GM19372 (cell line): ENCODE results near the gene PACSIN2.
"Not testable (repeated sequence)": the region's sequence is repeated elsewhere in the genome, so short reads cannot be mapped to it uniquely, and the experiment has no call there.

Experiments
- ATAC-seq: cut with Tn5 transposase; IDR thresholded peaks from one replicate; pipeline ENCODE4 v1.9.1; 2021; ENCODE audit warnings: mild to moderate bottlenecking, low read depth, moderate library complexity; ENCODE audit not compliant: unreplicated experiment

PACSIN2 gene

DNA sequence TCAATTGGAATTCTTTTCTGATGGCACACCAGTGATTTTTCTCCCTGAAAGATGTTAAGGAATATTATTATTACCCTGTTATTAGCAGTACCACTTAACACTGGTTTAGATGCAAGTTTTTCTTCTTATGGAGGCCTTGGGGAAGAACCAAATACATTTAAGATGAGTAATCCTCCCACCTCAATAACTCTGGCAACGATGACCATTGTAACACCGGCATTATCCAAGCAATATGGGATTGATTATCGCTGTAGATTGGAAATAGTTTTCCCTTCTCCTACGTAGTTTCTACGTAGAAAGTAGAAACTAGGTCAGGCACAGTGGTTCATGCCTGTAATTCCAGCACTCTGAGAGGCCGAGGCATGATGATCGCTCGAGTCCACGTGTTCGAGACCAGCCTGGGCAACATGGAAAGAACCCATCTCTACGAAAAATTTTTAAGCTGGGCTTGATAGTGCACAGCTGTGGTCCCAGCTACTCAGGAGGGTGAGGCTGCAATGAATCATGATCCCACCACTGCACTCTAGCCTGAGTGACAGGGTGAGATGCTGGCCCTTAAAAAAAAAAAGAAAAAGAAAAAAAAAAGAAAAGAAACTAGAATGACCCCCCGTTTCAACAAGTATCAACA lies 45.5 kb downstream of the PACSIN2 start:
- no peak for ATAC-seq

DNA sequence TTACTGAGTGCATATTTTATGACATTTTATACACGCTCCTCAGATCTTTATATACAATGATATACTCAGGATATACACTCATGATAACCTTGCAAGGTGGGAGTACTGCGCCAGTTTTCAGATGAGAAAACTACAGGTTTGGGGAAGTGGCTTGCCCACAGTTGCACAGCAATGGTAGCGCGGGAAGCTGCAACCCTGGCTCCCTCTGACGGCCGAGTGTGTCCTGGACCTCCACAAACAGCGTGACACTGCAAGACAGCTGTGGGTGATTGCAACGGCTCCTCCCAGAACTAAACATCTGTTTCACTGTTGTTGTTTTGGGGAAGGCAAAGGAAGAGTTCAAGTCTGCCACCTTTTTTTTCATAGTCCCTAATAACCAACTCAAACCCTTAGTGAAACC lies 47.0 kb downstream of the PACSIN2 start:
- no peak for ATAC-seq

DNA sequence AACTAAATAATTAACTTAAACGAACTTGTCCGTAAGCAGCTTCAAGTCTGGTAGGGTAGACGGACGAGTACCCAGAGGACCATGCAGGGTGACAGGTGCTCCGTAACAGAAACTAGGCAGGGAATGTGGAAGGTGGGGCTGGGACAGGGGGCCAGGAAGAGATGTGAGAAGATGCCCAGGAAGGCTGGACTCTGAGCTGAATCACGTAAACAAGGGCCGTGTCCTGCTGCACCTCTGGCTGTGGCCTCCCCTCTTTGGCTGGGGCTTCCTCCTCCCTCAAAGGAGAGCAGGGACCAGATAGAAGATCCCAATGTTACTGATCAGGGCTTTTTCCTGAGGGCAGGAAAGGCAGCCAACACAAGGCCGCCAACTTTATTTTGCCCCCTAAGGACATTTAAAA lies 47.9 kb downstream of the PACSIN2 start:
- no peak for ATAC-seq

DNA sequence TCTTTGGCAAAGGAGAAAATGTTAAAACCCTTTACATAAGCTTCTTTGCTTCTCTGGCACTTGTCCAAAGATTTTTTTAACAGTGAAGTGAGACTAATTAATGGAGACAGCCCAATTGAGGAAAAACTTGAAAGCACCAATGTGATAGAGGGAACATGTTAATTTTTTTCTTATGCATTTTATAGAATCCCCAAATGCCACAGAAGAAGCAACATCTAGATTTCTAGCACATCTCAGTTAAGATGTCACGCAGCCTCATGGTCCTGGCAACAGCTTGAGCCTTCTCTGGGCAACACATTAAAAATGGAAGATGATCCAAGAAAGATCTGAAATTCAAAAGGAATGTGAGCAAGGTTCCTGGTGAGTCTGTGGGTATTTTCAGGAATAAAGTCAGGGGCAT lies 48.5 kb downstream of the PACSIN2 start:
- ATAC-seq = no peak

DNA sequence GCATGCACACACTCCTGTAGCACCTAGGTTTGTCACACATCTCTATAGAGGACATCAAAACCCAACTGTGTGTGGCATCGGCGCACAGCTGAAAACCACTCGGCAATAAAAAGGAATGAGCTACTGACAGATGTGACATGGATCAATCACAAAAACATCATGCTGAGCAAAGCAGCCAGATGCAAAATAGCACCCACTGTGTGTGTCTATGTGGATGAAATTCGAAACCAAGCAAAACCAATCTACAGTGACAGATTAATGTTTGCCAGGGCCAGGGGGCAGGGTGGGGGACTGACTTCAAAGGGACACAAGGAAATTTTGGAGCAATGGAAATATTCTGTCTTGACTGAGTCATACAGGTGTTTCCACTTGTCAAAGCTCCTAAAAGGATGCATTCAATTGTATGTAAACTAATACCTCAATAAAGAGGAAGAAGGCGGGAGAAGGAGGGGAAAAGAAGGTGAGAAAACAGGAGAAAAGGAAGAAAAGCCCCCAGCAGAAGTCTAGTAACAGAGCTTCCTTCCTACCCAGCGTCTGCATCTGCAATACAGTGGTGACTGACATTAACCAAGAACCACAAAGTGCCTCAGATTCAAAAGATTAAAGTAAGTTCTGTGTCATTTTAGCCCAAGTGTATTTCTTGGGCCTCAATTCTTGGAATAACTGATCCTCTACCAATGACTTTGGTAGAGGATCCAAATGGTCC lies 49.8 kb downstream of the PACSIN2 start:
- ATAC-seq = no peak

DNA sequence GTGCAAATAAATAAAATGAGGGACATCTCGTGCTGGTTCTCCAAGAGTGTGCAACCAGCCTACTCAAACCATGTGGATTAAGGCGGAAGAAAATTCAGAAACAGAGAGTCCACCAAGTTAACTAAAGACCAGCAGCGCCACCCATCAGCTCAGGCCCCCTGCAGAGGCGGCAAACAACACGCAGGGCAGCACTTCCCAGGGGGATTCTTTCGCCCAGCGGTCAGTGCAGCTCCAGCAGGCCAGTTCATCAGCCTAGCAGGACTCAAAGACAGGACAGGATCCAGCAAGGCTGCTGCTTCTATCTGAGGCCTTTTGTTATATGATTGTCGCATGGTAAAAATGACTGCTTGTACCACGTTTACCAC lies 51.7 kb downstream of the PACSIN2 start:
- ATAC-seq = no peak

DNA sequence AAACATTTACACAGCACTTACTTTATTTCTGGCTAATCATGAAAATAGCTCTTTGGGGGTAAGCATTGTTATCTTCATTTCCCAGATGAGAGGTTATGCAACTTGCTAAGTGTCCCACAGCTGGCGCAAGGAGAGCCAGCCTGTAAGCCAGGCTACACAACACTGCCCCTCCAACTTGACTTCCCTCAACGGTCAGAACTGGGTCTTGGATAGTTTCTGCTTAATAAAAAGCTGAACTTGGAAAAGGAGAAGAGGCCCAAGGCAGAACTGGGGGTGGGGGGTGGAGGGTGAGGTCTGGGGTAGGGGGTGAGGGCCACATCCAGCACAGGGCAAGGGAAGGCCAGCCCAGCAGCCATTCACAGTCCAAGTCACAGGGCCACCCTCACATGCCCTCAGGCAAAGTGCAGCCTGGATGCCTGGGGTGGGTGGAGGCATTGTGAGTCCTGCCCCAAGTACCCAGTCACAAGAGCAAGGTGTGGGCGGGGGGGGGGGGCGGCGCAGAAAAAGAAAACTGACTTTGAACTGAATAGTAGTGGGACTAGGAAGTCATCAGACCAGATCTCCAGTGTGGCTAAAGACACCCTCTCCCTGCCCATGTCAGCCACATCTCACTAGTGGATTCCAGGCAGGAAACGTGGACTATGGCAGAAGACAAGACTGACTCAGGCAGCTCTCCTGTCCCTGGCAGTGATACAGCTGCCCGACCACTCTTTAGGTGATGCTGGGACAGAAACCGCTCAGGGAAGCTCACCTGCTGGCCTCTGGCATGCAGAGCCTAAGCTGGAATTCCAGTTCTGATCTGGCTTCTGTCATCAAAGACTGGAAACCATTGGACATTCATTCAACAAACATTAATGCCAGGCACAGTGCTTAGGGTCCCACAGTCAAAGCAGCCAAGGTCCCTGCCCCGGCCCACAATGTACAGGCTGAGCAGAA lies 52.4 kb downstream of the PACSIN2 start:
- no peak for ATAC-seq

DNA sequence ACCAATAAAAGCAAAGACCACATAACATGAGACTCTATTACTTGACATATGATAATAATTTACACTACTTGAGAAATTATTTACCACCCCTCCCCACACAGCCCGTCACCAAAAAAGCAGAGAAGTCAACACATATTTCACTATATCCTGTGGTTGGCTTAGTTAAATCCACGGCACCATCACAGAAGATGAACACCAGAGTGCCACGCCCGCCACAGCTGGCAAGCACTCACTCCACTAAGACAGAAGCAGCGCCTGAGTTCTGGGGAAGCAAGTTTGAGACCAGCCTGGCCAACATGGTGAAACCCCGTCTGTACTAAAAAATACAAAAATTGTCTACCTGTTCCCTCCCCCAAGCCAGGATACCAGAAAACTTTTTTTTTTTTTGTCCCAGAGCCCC lies 53.1 kb downstream of the PACSIN2 start:
- ATAC-seq = no peak

DNA sequence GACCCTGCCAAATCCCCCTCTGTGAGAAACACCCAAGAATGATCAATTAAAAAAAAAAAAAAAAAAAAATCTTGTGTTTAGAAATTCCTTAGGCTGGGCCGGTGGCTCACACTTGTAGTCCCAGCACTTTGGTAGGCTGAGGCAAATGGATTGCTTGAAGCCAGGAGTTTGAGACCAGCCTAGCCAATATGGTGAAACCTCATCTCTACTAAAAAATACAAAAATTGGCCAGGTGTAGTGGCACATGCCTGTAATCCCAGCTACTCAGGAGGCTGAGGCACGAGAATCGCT lies 53.6 kb downstream of the PACSIN2 start:
- not testable (repeated sequence) for ATAC-seq

DNA sequence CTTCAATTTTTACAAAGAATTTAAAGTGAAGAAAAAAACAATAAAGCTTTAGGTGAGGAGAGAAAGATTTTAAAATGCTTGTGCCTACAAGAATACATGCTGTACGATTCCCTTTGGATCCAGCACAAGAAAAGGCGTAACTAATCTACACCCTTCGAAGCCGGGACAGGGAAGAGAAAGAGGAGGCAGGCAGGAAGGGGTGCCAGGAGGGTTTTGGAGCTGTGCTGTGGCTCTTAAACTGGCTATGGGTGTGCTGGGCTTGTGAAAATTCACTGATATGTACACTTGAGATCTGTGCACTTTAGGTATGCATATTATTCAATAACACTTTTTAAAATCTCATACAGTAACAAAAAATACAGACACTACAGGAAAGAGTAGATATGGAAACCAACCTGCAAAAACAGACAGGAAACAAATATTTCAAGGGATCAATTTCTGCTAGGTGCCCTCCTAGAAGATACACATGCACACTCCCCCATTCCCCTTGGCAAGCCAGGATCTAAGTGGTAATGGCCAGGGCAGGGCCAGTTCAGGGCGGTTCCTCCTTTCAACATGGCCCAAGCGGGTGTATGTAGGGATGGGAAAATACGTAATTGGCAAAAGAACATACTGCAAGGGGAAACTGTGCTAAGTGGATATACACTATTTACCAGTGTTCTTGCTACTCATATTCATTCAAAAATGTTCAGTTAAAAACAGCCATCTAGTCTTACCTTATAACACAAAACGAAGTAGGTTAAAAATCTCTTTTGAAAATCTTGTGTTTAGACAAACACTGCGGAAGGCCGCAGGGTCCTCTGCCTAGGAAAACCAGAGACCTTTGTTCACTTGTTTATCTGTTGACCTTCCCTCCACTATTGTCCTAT lies 54.2 kb downstream of the PACSIN2 start:
- no peak for ATAC-seq

DNA sequence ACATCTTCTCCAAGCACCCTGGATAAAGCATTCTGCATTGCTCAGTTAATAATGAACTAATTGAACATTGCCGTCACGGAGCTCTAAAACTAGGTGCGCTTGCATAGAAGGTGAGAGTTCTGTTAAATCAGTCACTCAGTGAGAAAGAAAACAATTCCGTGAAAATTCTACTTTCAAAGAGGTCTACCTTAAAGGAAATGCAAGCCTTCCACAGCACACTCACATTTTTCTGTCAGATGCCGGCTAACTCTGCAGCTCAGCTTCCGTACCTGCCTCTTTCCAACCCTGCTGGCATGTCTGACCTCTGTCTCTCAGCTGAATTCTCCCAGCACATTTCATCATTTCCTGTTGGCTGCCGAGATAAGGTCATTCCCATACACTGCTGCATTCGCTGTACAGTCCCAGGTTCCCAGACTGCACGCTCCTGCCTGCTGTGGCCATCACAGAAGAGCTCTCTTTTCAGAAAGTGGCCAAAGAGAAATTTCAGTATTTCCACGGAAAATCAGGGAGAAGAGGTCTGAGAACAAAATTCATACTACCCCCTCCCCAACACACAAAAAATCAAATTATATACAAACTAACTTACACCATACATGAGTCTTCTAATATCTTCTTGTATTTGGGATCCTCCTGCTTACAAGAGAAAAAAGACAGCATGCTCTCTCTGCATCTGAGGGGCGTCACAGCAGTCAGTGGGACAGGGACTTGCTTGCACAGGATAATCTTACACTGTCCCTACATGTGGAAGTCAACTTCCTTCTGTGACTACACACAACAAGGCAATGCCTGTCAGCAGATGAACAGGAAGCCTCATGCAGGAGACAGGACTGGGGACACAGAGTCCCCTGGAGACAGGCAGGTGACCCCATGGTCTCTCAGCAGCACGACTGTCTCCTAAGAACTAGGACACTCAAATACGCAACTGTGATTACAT lies 55.1 kb downstream of the PACSIN2 start:
- ATAC-seq = no peak

DNA sequence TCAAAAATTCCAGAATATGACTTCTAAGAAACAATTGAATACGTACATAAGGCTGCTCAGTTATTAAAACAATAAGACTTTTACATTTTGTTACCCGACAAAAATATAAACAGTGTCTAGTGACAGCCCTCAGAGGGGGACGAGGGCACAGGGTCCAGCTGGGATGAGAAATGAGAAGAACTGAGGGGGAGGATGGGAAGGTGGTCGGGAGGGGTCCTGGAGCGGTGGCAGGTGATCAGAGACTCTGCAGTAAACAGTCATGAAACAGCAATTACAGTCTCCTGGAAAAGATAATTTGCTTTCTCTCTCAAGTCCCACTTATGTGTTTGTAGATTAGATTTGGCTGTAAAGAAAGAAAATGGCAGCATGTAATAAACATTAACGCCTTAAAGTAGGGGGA lies 56.0 kb downstream of the PACSIN2 start:
- no peak for ATAC-seq

DNA sequence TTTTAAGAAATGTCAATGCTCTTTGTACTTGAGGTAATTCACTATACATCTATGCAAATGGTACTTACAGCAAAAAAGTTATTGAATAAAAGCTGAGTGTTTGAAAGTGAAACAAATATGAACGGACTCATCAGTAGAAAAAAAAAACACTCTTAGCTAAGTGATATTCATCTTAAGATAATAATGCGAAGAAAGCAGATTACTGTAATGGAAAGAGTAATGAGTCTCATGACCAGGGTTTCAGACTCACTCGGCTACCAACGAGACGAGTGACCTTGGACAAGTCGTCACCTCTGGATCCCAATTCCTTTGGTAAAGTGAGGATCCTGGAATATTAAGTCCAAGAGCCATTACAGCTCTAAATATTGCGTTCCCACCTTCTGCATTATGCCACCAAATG lies 57.0 kb downstream of the PACSIN2 start:
- no peak for ATAC-seq

DNA sequence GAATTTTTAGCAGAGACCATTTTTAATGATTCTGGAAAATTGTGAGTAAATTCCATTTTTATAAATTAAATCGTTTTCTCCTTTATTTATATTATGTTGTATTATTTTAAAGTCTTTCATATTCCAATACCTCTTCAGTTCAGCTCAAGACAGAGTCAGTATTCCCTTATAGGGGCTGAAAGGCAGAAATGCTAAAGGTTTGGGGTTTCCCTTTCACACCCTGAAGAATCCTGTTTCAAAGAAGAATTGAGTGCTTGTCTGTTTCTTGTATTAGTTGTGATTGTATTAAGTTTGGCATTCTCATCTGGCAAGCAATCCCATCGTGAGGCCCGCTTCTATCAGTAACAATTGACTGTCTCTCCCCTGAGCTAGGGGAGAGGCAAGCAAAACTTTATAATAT lies 57.4 kb downstream of the PACSIN2 start:
- no peak for ATAC-seq

DNA sequence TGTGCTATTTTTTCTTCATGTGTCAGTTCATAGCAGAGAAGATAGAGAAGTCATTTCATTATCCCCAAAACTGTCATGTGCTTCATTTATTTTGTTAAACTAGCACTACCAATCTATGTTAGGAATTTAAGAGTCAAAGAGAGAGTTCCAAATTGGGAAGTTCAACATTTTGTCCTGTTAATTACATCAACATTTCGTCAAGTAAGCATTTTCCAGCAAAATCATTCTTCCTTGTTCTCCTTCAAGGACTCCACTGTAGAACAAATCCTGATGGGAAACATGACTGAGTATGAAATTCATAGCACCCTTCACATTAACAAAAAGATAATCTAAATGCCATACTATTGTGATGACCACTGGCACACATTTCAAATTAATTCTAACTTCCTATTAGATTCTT lies 59.1 kb downstream of the PACSIN2 start:
- no peak for ATAC-seq

DNA sequence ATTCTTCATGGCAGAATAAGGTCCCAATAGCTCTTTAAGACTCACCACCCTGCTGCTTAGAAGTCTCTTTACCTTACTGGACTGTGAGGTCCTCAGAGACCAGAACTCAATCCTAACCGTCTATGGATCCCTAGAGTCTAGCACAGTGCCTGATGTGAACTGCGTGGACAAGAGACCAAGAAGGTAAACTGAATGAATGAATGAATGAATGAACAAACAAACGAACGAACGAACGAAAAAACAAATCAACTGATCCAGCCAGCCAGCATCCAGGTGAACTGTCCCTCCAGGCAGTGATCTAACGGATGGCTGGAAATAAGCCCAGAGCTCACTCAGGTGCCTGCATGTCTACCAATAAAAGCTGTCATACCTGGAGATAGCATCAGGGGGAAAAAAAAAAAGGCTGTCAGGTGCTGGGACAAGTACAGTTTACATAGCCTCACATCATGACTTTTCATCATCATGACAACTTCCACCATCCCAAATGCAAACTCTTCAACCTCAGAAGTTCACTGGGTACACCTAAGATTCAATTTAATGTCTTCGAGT lies 59.8 kb downstream of the PACSIN2 start:
- no peak for ATAC-seq

DNA sequence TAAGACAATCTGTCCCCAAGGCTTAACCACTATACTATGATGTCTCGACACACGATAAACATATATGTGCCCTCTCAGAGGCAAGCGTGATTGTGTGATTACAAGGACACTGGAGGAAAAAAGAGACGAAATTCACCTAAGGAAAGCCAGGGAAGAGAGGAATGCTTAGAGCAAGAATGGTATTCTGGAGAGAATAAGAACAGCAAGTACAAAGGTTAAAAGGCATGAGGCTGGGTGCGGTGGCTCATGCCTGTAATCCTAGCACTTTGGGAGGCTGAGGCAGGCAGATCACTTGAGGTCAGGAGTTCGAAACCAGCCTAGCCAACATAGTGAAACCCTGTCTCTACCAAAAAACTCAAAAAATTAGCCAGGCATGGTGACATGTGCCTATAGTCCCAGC lies 61.2 kb downstream of the PACSIN2 start:
- not testable (repeated sequence) for ATAC-seq

DNA sequence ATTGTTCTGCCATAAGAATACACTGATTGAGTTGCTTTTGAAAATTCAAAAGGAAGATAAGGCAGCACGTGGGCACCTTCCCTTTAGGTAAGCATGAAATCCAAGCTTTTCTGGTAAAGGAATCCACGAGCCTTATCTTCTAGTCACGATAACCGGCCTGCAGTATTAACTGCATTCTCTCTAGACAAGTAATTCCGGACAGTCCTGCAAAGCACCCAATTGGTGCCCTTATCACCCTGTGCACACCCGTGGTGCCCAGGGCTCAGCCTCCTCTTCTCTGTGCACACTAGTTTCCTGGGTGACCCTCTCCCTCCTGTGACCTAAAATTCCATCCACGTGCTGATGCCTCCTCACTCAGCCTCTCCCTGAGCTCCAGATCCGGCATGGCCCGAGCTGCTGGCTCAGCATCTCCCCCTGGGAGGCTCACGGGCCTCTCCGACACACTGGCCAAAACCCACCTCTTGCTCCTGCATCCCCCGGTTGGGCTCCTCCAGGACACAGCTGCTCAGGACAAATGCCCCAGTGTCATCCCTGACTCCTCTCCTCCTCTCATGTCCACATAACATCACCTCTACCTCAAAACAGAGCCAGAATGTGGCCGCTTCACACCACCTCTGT lies 63.7 kb downstream of the PACSIN2 start:
- ATAC-seq = no peak

DNA sequence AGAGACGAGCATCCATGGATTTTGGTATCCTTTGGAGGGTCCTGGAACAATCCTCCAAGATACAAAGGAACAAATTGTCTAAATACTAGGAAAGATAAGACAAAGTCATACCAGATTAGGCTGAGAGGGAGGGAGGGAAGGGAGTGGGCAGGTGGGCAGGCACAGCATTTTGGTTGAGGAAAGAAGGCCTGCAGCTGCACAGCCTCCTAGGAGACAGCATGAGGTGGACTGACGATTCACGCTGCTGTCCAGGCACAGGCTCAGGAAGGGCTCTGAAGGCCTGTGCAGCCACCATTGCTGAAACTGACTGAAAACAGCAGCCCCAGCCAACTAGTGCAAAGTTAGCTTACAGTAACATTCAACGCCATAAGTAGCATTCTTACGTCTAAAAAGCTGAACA lies 64.7 kb downstream of the PACSIN2 start:
- ATAC-seq = no peak
